NCI-H187 (cell line): ENCODE measurements around the gene EEFSEC.
"Not testable (repeated sequence)": the region's sequence is repeated elsewhere in the genome, so short reads cannot be mapped to it uniquely, and the experiment has no call there.

Source experiments
- DNase-seq, 2 experiments: peaks; one replicate each; lab custom pipeline; 2025; lab: John Stamatoyannopoulos, UW

EEFSEC gene

GRCh38 chr3:128152419-128153155 lies 694 bp upstream of the EEFSEC start:
- no peak for DNase-seq

GRCh38 chr3:128154354-128154753 lies 1.1 kb downstream of the EEFSEC start:
- DNase-seq, result not testable (repeated sequence)

GRCh38 chr3:128155616-128156360 lies 2.5 kb downstream of the EEFSEC start:
- DNase-seq, result no peak

- DNase-seq, result no peak
Observed at GRCh38 chr3:128160661-128161060, 7.4 kb downstream of the EEFSEC start.

- no peak for DNase-seq
Observed at GRCh38 chr3:128163432-128163831, 10.2 kb downstream of the EEFSEC start.

GRCh38 chr3:128166971-128167453 lies 13.7 kb downstream of the EEFSEC start:
- no peak for DNase-seq

- no peak for DNase-seq
Observed at GRCh38 chr3:128167646-128167972, 14.3 kb downstream of the EEFSEC start.

- no peak for DNase-seq
Observed at GRCh38 chr3:128167973-128168674, 14.8 kb downstream of the EEFSEC start.

- DNase-seq, result no peak
Observed at GRCh38 chr3:128168836-128169235, 15.6 kb downstream of the EEFSEC start.

GRCh38 chr3:128170866-128171516 lies 17.7 kb downstream of the EEFSEC start:
- DNase-seq, result peak in 1 of 2 experiments; percentile 16

- no peak for DNase-seq
Observed at GRCh38 chr3:128173200-128173599, 19.9 kb downstream of the EEFSEC start.

GRCh38 chr3:128173849-128174248 lies 20.6 kb downstream of the EEFSEC start:
- no peak for DNase-seq

GRCh38 chr3:128174675-128175590 lies 21.7 kb downstream of the EEFSEC start:
- no peak for DNase-seq

- DNase-seq, result no peak
Observed at GRCh38 chr3:128175768-128176167, 22.5 kb downstream of the EEFSEC start.

GRCh38 chr3:128176276-128176833 lies 23.1 kb downstream of the EEFSEC start:
- DNase-seq, result no peak

GRCh38 chr3:128177865-128178264 lies 24.6 kb downstream of the EEFSEC start:
- no peak for DNase-seq

GRCh38 chr3:128178782-128179483 lies 25.7 kb downstream of the EEFSEC start:
- no peak for DNase-seq

GRCh38 chr3:128179484-128179819 lies 26.2 kb downstream of the EEFSEC start:
- no peak for DNase-seq

- DNase-seq, result no peak
Observed at GRCh38 chr3:128180436-128180835, 27.2 kb downstream of the EEFSEC start.

- DNase-seq, result no peak
Observed at GRCh38 chr3:128180913-128181312, 27.6 kb downstream of the EEFSEC start.
